Muscle of leg (tissue), 11 donors: ENCODE results near the gene DIP2C. TPM values are rescaled to one million over a fixed set of nuclear protein-coding genes. Genes with fewer than 3 reads are reported as not detected.
A peak's percentile ranks its signal among the peaks of the same experiment; 100 is the strongest.
"Not testable (repeated sequence)": the region's sequence is repeated elsewhere in the genome, so short reads cannot be mapped to it uniquely, and the experiment has no call there.

ENCODE experiments used
- DNase-seq: peaks from one replicate; pipeline ENCODE4 v3.0.0; 2013
- H3K27ac ChIP-seq: one replicate; pipeline ENCODE4 v1.5.1; 2013; ENCODE audit warnings: mild to moderate bottlenecking, low read length, control low read depth
- H3K27me3 ChIP-seq: one replicate; pipeline ENCODE4 v1.6.1; 2013; ENCODE audit warnings: low read length; ENCODE audit not compliant: control insufficient read depth, insufficient read depth
- H3K36me3 ChIP-seq: one replicate; pipeline ENCODE4 v1.6.1; 2013; ENCODE audit warnings: low read length; ENCODE audit not compliant: control insufficient read depth, insufficient read depth
- H3K4me1 ChIP-seq: one replicate; pipeline ENCODE4 v1.6.1; 2013; ENCODE audit warnings: low read length; ENCODE audit not compliant: control insufficient read depth, insufficient read depth
- H3K4me3 ChIP-seq: one replicate; pipeline ENCODE4 v1.5.1; 2013; ENCODE audit warnings: low read length, control low read depth
- H3K9me3 ChIP-seq: replicated peaks from 2 replicates; pipeline ENCODE4 v1.6.1; 2013; ENCODE audit warnings: low read depth, low read length; ENCODE audit not compliant: control insufficient read depth
- WGBS: methylation state at CpG from one replicate; pipeline ENCODE4 v1.1.5; 2013; ENCODE audit warnings: missing lambda C conversion rate; ENCODE audit not compliant: insufficient coverage; 5-methylcytosine and 5-hydroxymethylcytosine counted together
- polyA plus RNA-seq, 8 donors: library from polyadenylated mRNA; unstranded; fragments of 120-200 nt; gene quantifications; one replicate each; pipeline versions ENCODE4 v1.2.1 to v1.2.3, GENCODE V29; 2013; ENCODE audit warnings: inconsistent platforms in 1 of 8, low replicate concordance in 1 of 8; ENCODE audit not compliant: insufficient read length in 8 of 8, insufficient read depth in 1 of 8
- total RNA-seq: library from RNA; stranded (reverse); fragments of 120-200 nt; gene quantifications from one replicate; pipeline ENCODE4 v1.2.4, GENCODE V29; 2013

Gene DIP2C
- total and polyA plus RNA-seq, 9 donors = 15.1 to 30.8 (median 24.8) TPM

GRCh38 chr10:397321-398068 is 292.0 kb downstream of the DIP2C start:
- Histone ChIP-seq H3K27ac (no peak overlapping the region), H3K27me3 (no peaks in the 10 kb centered on the region)
- 94% methylated on average over 3 of the region's 18 CpGs for WGBS

GRCh38 chr10:396535-397220 is 292.8 kb downstream of the DIP2C start:
- peak; percentile 53 for DNase-seq
- no peak overlapping the region for H3K27ac ChIP-seq
- H3K36me3 ChIP-seq = peaks cover 15% of the 10 kb centered on the region
- no peaks in the 10 kb centered on the region for H3K9me3 ChIP-seq
- no peaks in the 10 kb centered on the region for H3K27me3 ChIP-seq
- no peak overlapping the region for H3K4me3 ChIP-seq
- H3K4me1 ChIP-seq = peaks cover 11% of the 10 kb centered on the region
- 40% methylated on average over 1 of the region's 8 CpGs for WGBS

More at GRCh38 chr10:397321-398068, 292.0 kb downstream of the DIP2C start:
- Histone ChIP-seq H3K9me3 (no peaks in the 10 kb centered on the region), H3K4me3 (no peak overlapping the region), H3K4me1 (peaks cover 3% of the 10 kb centered on the region), H3K36me3 (peaks cover 11% of the 10 kb centered on the region)
- no peak for DNase-seq

GRCh38 chr10:396107-396506 is 293.4 kb downstream of the DIP2C start:
- H3K36me3 ChIP-seq = peaks cover 18% of the 10 kb centered on the region
- no peak overlapping the region for H3K27ac ChIP-seq
- peaks cover 17% of the 10 kb centered on the region for H3K4me1 ChIP-seq
- WGBS = no CpG with 5 or more reads among the region's 5 CpGs
- no peak overlapping the region for H3K4me3 ChIP-seq
- H3K9me3 ChIP-seq = no peaks in the 10 kb centered on the region
- no peak for DNase-seq
- H3K27me3 ChIP-seq = no peaks in the 10 kb centered on the region

DNA sequence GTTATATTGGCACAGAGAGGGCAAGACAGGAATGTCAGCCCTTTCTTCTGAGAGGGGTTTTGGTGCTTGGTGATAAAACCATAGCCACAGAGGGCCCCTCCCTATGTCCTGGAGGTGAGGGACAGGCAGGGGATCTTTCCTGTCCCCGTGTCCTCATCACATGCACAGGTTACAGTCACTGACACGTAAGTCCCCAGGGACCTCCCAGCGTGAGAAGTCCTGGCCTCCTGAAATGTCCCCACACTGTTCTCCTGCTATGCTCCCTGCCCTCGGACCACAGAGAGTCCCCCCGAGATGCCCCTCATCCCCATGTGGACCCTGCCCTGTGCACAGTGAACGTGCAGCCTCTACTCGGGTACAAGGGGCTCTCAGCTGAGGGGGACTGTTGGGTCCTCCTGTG is 293.8 kb downstream of the DIP2C start:
- no peak for DNase-seq
- no peak overlapping the region for H3K27ac ChIP-seq
- 76% methylated on average over 5 of the region's 7 CpGs for WGBS

GRCh38 chr10:394439-395101 is 294.9 kb downstream of the DIP2C start:
- H3K4me1 ChIP-seq = peaks cover 17% of the 10 kb centered on the region
- not testable (repeated sequence) for DNase-seq, H3K27me3 ChIP-seq, H3K4me3 ChIP-seq, H3K9me3 ChIP-seq
- H3K27ac ChIP-seq = peak overlapping the region; percentile 29
- 74% methylated on average over 19 of the region's 21 CpGs for WGBS
- H3K36me3 ChIP-seq = peaks cover 33% of the 10 kb centered on the region

More for the DNA sequence above, 293.8 kb downstream of the DIP2C start:
- H3K4me1 ChIP-seq = peaks cover 17% of the 10 kb centered on the region
- H3K36me3 ChIP-seq = peaks cover 22% of the 10 kb centered on the region
- no peaks in the 10 kb centered on the region for H3K9me3 ChIP-seq
- H3K27me3 ChIP-seq = no peaks in the 10 kb centered on the region
- no peak overlapping the region for H3K4me3 ChIP-seq

- Histone ChIP-seq H3K9me3 (no peaks in the 10 kb centered on the region), H3K27me3 (no peaks in the 10 kb centered on the region), H3K36me3 (peaks cover 33% of the 10 kb centered on the region), H3K4me1 (peaks cover 17% of the 10 kb centered on the region), H3K27ac (peak overlapping the region; percentile 29), H3K4me3 (no peak overlapping the region)
- no peak for DNase-seq
- 94% methylated on average over 11 of the region's 14 CpGs for WGBS
Measured at GRCh38 chr10:393787-394438, 295.6 kb downstream of the DIP2C start.

DNA sequence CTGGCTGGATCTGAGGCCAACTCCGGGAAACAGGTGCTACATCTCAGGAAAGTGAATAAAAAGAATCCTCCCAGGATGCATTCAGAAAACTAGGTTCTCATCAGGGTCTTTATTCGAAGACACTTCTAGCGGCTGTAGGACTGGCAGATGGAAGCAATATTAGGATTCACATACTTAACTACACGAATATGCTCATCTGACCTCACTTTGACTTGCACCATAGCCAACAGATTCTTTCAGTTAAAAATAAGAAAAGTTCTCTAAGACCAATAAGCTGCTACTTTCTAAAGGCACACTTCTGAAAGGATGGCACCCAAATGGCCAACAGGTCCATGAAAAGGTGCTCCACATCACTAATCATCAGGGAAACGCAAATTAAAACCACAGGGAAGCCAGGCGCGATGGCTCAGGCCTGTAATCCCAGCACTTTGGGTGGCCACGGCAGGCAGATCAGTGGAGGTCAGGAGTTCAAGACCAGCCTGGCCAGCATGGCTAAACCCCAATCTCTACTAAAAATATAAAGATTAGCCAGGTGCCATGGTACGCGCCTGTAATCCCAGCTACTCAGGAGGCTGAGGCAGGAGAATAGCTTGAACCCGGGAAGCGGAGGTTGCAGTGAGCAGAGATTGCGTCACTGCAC is 296.2 kb downstream of the DIP2C start:
- peaks cover 33% of the 10 kb centered on the region for H3K36me3 ChIP-seq
- WGBS = 53% methylated on average over 6 of the region's 13 CpGs
- H3K9me3 ChIP-seq = no peaks in the 10 kb centered on the region
- peaks cover 21% of the 10 kb centered on the region for H3K4me1 ChIP-seq
- DNase-seq = peak; percentile 59
- no peaks in the 10 kb centered on the region for H3K27me3 ChIP-seq
- H3K27ac ChIP-seq = no peak overlapping the region
- no peak overlapping the region for H3K4me3 ChIP-seq

DNA sequence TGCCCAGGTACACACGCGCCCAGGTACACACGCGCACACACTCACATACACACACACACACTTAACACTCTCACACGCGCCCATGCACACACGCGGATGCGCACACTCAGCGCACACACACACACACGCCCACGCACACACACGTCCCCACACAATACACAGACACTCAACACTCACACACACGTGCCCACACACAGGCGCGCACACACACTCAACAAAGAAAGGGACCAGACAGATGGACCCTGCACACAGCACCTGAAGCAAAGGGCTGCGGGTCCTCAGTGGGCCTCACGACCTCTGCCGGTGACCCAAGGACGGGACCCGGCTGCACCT is 296.8 kb downstream of the DIP2C start:
- no peaks in the 10 kb centered on the region for H3K9me3 ChIP-seq

DNA sequence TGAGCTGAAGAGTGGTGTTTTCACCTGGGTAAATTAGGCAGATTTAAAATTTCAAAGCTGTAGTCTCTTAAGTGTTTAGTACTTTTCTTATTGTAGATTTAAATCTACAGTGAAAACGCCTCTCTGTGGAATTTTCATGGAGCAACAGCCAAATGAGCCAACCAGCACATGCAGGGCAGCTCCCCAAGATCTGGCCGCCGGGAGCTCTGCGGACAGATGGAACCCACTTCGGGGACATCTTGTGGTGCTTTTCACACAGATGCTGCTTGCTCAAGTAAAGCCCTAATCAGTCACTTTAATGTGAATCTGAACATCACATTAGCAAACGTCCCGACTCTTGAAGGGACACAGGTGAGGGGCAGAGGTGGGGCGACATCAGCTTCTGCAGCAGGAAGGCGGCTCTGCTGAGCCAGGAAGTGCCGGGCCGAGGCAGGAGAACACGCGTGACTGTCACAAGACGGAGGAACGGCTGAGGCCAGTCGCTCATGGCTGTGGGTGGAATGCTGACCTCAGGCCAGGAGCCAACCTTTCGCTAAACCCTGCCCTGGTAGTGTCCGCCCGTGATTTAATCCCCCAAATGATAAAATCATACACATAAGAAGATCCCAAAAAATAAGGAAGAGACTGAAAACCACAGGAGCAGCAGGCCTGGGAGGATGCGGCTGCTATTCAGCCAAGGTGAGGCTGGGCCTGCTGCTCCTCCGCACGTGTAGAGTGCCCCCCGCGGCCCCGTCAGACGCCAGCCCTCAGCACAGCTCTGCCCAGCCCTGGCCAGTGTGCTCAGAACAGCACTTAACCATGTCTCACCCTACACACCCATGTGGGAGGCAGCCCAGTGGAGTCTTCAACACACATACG is 297.4 kb downstream of the DIP2C start:
- DNase-seq = no peak
- Histone ChIP-seq H3K4me3 (no peak overlapping the region), H3K4me1 (peaks cover 21% of the 10 kb centered on the region), H3K9me3 (no peaks in the 10 kb centered on the region), H3K27ac (no peak overlapping the region), H3K27me3 (no peaks in the 10 kb centered on the region), H3K36me3 (peaks cover 37% of the 10 kb centered on the region)
- WGBS = 56% methylated on average over 24 of the region's 27 CpGs

More for the DNA sequence above, 296.8 kb downstream of the DIP2C start:
- no peak overlapping the region for H3K27ac ChIP-seq
- peaks cover 35% of the 10 kb centered on the region for H3K36me3 ChIP-seq
- WGBS = 81% methylated on average over 21 of the region's 21 CpGs
- H3K27me3 ChIP-seq = no peaks in the 10 kb centered on the region
- H3K4me1 ChIP-seq = peaks cover 21% of the 10 kb centered on the region
- no peak for DNase-seq
- no peak overlapping the region for H3K4me3 ChIP-seq
